ENCODE measurements around the gene SLC25A11.

Gene SLC25A11

GRCh38 chr17:4942760-4943508, 3.1 kb upstream of the SLC25A11 start:
- H3K9me3 ChIP-seq (ENCODE audit: insufficient read depth, low read length): no peaks in the 10 kb centered on the region
- H3K27me3 ChIP-seq (ENCODE audit: insufficient read depth, insufficient read length): no peaks in the 10 kb centered on the region
- H3K4me3 ChIP-seq (ENCODE audit: insufficient read length, low read depth): no peak overlapping the region
- peaks cover 77% of the 10 kb centered on the region for H3K36me3 ChIP-seq (ENCODE audit: insufficient read depth, insufficient read length, low read length)
- H3K4me1 ChIP-seq (ENCODE audit: insufficient read depth, insufficient read length): peaks cover 5% of the 10 kb centered on the region
- DNase-seq (ENCODE audit: low read depth, low spot score): no peak
- no peak overlapping the region for H3K9ac ChIP-seq (ENCODE audit: insufficient read length, low read depth)
- TF ChIP-seq YY1 (IDR thresholded peaks at IDR 0.05; ENCODE audit: insufficient read depth, insufficient read length) (no peak), SUZ12 (IDR thresholded peaks at IDR 0.05; ENCODE audit: extremely low read depth, insufficient read depth, insufficient read length) (no peak), ZNF274 (IDR thresholded peaks at IDR 0.05; ENCODE audit: low read depth, low read length) (no peak)

- H3K4me3 ChIP-seq (ENCODE audit: insufficient read length, low read depth): peak overlapping the region; percentile 91
- no peak for DNase-seq (ENCODE audit: low read depth, low spot score)
- TF ChIP-seq YY1 (IDR thresholded peaks at IDR 0.05; ENCODE audit: insufficient read depth, insufficient read length) (no peak), SUZ12 (IDR thresholded peaks at IDR 0.05; ENCODE audit: extremely low read depth, insufficient read depth, insufficient read length) (no peak), ZNF274 (IDR thresholded peaks at IDR 0.05; ENCODE audit: low read depth, low read length) (no peak)
- peak overlapping the region; percentile 99 for H3K9ac ChIP-seq (ENCODE audit: insufficient read length, low read depth)
- H3K36me3 ChIP-seq (ENCODE audit: insufficient read depth, insufficient read length, low read length): peaks cover 79% of the 10 kb centered on the region
- no peaks in the 10 kb centered on the region for H3K27me3 ChIP-seq (ENCODE audit: insufficient read depth, insufficient read length)
- no peaks in the 10 kb centered on the region for H3K9me3 ChIP-seq (ENCODE audit: insufficient read depth, low read length)
- peaks cover 5% of the 10 kb centered on the region for H3K4me1 ChIP-seq (ENCODE audit: insufficient read depth, insufficient read length)
Measured at GRCh38 chr17:4941319-4941610, 1.4 kb upstream of the SLC25A11 start.

- no peak for TF ChIP-seq SUZ12 (IDR thresholded peaks at IDR 0.05; ENCODE audit: extremely low read depth, insufficient read depth, insufficient read length)
- no peak for TF ChIP-seq ZNF274 (IDR thresholded peaks at IDR 0.05; ENCODE audit: low read depth, low read length)
- no peak for TF ChIP-seq YY1 (IDR thresholded peaks at IDR 0.05; ENCODE audit: insufficient read depth, insufficient read length)
- Histone ChIP-seq H3K4me1 (ENCODE audit: insufficient read depth, insufficient read length) (peaks cover 5% of the 10 kb centered on the region), H3K36me3 (ENCODE audit: insufficient read depth, insufficient read length, low read length) (peaks cover 79% of the 10 kb centered on the region), H3K4me3 (ENCODE audit: insufficient read length, low read depth) (peak overlapping the region; percentile 91), H3K9me3 (ENCODE audit: insufficient read depth, low read length) (no peaks in the 10 kb centered on the region), H3K9ac (ENCODE audit: insufficient read length, low read depth) (peak overlapping the region; percentile 99), H3K27me3 (ENCODE audit: insufficient read depth, insufficient read length) (no peaks in the 10 kb centered on the region)
- DNase-seq (ENCODE audit: low read depth, low spot score): peak; percentile 73
Measured at GRCh38 chr17:4940555-4941318, 891 bp upstream of the SLC25A11 start.

- Histone ChIP-seq H3K36me3 (ENCODE audit: insufficient read depth, insufficient read length, low read length) (peaks cover 71% of the 10 kb centered on the region), H3K4me3 (ENCODE audit: insufficient read length, low read depth) (peak overlapping the region; percentile 91), H3K9me3 (ENCODE audit: insufficient read depth, low read length) (no peaks in the 10 kb centered on the region), H3K4me1 (ENCODE audit: insufficient read depth, insufficient read length) (peaks cover 6% of the 10 kb centered on the region), H3K9ac (ENCODE audit: insufficient read length, low read depth) (peak overlapping the region; percentile 99), H3K27me3 (ENCODE audit: insufficient read depth, insufficient read length) (no peaks in the 10 kb centered on the region)
- no peak for DNase-seq (ENCODE audit: low read depth, low spot score)
- TF ChIP-seq SUZ12 (IDR thresholded peaks at IDR 0.05; ENCODE audit: extremely low read depth, insufficient read depth, insufficient read length) (no peak), YY1 (IDR thresholded peaks at IDR 0.05; ENCODE audit: insufficient read depth, insufficient read length) (no peak), ZNF274 (IDR thresholded peaks at IDR 0.05; ENCODE audit: low read depth, low read length) (no peak)
Measured at GRCh38 chr17:4939546-4939795, 375 bp downstream of the SLC25A11 start.

GRCh38 chr17:4938688-4939545, 929 bp downstream of the SLC25A11 start:
- H3K36me3 ChIP-seq (ENCODE audit: insufficient read depth, insufficient read length, low read length): peaks cover 65% of the 10 kb centered on the region
- no peak for TF ChIP-seq ZNF274 (IDR thresholded peaks at IDR 0.05; ENCODE audit: low read depth, low read length)
- no peak for TF ChIP-seq YY1 (IDR thresholded peaks at IDR 0.05; ENCODE audit: insufficient read depth, insufficient read length)
- no peak for TF ChIP-seq SUZ12 (IDR thresholded peaks at IDR 0.05; ENCODE audit: extremely low read depth, insufficient read depth, insufficient read length)
- H3K27me3 ChIP-seq (ENCODE audit: insufficient read depth, insufficient read length): no peaks in the 10 kb centered on the region
- H3K9me3 ChIP-seq (ENCODE audit: insufficient read depth, low read length): no peaks in the 10 kb centered on the region
- H3K4me3 ChIP-seq (ENCODE audit: insufficient read length, low read depth): peak overlapping the region; percentile 91
- DNase-seq (ENCODE audit: low read depth, low spot score): no peak
- peaks cover 10% of the 10 kb centered on the region for H3K4me1 ChIP-seq (ENCODE audit: insufficient read depth, insufficient read length)
- H3K9ac ChIP-seq (ENCODE audit: insufficient read length, low read depth): peak overlapping the region; percentile 99

GRCh38 chr17:4938069-4938491, 1.8 kb downstream of the SLC25A11 start:
- TF ChIP-seq YY1 (IDR thresholded peaks at IDR 0.05; ENCODE audit: insufficient read depth, insufficient read length): no peak
- TF ChIP-seq ZNF274 (IDR thresholded peaks at IDR 0.05; ENCODE audit: low read depth, low read length): no peak
- TF ChIP-seq SUZ12 (IDR thresholded peaks at IDR 0.05; ENCODE audit: extremely low read depth, insufficient read depth, insufficient read length): no peak
- DNase-seq (ENCODE audit: low read depth, low spot score): no peak
- H3K9ac ChIP-seq (ENCODE audit: insufficient read length, low read depth): peak overlapping the region; percentile 99
- H3K4me3 ChIP-seq (ENCODE audit: insufficient read length, low read depth): no peak overlapping the region
- H3K36me3 ChIP-seq (ENCODE audit: insufficient read depth, insufficient read length, low read length): peaks cover 57% of the 10 kb centered on the region
- peaks cover 10% of the 10 kb centered on the region for H3K4me1 ChIP-seq (ENCODE audit: insufficient read depth, insufficient read length)
- no peaks in the 10 kb centered on the region for H3K27me3 ChIP-seq (ENCODE audit: insufficient read depth, insufficient read length)
- no peaks in the 10 kb centered on the region for H3K9me3 ChIP-seq (ENCODE audit: insufficient read depth, low read length)

- no peak for DNase-seq (ENCODE audit: low read depth, low spot score)
- no peak for TF ChIP-seq SUZ12 (IDR thresholded peaks at IDR 0.05; ENCODE audit: extremely low read depth, insufficient read depth, insufficient read length)
- TF ChIP-seq YY1 (IDR thresholded peaks at IDR 0.05; ENCODE audit: insufficient read depth, insufficient read length): no peak
- TF ChIP-seq ZNF274 (IDR thresholded peaks at IDR 0.05; ENCODE audit: low read depth, low read length): no peak
- H3K4me1 ChIP-seq (ENCODE audit: insufficient read depth, insufficient read length): peaks cover 10% of the 10 kb centered on the region
- H3K9ac ChIP-seq (ENCODE audit: insufficient read length, low read depth): no peak overlapping the region
- peaks cover 55% of the 10 kb centered on the region for H3K36me3 ChIP-seq (ENCODE audit: insufficient read depth, insufficient read length, low read length)
- H3K27me3 ChIP-seq (ENCODE audit: insufficient read depth, insufficient read length): no peaks in the 10 kb centered on the region
- no peaks in the 10 kb centered on the region for H3K9me3 ChIP-seq (ENCODE audit: insufficient read depth, low read length)
- H3K4me3 ChIP-seq (ENCODE audit: insufficient read length, low read depth): no peak overlapping the region
Measured at GRCh38 chr17:4937553-4937952, 2.3 kb downstream of the SLC25A11 start.

Data from NT2/D1 (cell line).